ENCODE measurements around the gene CASQ2.
"Not testable (repeated sequence)": the region's sequence is repeated elsewhere in the genome, so short reads cannot be mapped to it uniquely, and the experiment has no call there.

CASQ2 gene

DNA sequence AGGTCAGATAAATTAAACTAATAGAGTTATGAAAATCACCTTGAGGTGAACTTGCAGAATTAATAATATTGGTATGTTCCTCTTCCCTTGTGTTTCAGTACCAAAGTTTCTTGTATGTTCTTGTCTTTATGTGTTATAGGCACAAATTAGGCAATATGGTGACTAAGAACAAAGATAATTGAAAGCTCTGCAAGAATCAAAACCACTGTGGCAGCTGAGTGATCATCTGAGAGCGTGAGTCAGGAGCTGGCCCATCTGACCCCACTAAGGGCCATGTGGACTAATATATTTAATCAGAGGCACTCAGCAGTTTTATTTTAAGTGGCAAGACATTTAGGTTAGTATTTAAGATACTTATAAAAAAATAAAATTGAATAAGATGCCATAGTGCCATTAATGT, 12.8 kb upstream of the CASQ2 start:
- DNase-seq (ENCODE audit: low read depth in 3 of 3, low spot score in 1 of 3) = no peak

- not testable (repeated sequence) for DNase-seq (ENCODE audit: low read depth in 3 of 3, low spot score in 1 of 3)
These were observed 12.1 kb upstream of the CASQ2 start for GRCh38 chr1:115780655-115781054.

GRCh38 chr1:115779075-115779474, 10.6 kb upstream of the CASQ2 start:
- DNase-seq (ENCODE audit: low read depth in 3 of 3, low spot score in 1 of 3) = not testable (repeated sequence)

DNA sequence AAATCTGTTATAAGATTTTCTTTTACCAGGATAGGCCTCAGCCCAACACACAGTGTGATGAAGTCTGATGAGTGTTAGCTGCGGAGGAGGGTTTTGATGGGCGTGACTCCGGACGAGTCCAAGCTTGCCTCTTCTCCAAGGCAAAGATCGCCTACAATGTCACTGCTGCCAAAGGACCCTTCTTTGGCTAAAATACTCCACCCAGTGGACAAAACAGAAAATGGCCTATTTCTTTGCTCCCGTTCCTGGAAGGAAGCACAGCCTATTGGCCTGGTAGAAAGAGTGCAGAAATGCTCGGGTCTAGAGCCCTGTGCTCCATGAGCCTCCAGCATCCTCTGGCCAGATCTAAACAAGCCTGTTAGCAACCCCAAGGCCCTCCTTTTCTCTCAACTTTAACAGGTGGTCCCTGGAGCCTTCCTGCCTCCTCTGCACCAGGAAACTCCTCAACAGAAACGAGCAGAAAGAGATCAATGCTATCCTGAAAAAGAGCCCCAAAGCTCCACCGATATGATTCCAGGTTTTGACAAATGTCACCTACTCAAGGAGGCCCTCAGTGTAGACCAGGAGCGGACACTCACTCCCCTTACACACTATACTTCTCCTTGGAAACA, 3.4 kb upstream of the CASQ2 start:
- DNase-seq (ENCODE audit: low read depth in 3 of 3, low spot score in 1 of 3) = no peak

DNA sequence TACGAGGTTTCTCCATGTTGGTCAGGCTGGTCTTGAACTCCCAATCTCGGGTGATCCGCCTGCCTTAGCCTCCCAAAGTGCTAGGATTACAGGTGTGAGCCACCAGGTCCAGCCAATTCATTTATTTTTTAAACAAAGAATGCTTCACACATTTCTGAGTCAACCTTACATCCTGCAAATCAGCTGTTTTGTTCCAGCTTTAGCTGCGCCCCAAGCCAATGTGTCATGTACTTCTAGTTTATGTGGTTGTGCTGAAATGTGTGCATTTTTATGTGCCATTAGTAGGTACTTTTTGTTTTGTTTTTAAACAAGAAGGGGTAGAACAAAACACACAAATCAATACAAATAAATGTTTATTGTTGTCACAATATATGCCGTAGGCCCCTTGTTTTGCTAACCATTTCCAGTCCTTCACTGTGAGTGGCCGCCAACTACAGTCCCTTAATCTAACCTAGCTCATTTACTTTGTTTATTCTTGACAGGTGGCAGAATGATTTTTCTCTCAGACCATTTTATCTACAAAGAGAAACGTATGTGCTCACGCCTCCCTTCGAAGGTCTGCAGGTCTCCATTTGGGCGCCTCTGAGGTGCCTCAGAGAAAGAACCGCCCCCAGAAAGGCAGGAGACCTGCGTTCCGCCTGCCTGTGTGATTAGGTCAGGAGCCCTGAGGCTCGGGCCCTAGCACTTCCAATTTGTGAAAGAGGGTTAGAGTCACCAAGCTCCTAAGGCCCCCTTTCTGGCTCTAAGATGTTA, 2.8 kb upstream of the CASQ2 start:
- no peak for DNase-seq (ENCODE audit: low read depth in 3 of 3, low spot score in 1 of 3)

DNA sequence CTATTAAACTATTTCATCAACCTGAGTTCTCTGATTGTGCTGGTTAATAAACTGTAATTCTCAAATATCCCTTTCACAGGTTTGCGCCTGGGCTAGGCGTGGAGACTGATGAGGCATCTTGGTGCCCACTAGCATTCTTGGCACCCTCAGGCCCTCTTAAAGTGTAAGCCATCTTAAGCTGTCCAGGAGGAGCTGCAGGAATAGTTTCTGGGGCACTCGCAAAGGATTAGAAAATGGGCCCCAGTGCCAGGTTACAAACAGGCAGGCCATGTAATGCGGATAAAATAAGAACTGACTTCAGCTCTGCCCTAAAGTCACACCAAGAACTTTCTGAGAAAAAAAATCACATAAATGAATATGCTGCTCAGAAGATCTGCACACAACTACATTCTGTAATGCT, 1.1 kb downstream of the CASQ2 start:
- DNase-seq (ENCODE audit: low read depth in 3 of 3, low spot score in 1 of 3) = no peak

- no peak for DNase-seq (ENCODE audit: low read depth in 3 of 3, low spot score in 1 of 3)
These were observed 3.4 kb downstream of the CASQ2 start for GRCh38 chr1:115765091-115765490.

- DNase-seq (ENCODE audit: low read depth in 3 of 3, low spot score in 1 of 3) = no peak
These were observed 4.0 kb downstream of the CASQ2 start for GRCh38 chr1:115764541-115764940.

GRCh38 chr1:115762779-115763178, 5.7 kb downstream of the CASQ2 start:
- DNase-seq (ENCODE audit: low read depth in 3 of 3, low spot score in 1 of 3) = no peak

DNA sequence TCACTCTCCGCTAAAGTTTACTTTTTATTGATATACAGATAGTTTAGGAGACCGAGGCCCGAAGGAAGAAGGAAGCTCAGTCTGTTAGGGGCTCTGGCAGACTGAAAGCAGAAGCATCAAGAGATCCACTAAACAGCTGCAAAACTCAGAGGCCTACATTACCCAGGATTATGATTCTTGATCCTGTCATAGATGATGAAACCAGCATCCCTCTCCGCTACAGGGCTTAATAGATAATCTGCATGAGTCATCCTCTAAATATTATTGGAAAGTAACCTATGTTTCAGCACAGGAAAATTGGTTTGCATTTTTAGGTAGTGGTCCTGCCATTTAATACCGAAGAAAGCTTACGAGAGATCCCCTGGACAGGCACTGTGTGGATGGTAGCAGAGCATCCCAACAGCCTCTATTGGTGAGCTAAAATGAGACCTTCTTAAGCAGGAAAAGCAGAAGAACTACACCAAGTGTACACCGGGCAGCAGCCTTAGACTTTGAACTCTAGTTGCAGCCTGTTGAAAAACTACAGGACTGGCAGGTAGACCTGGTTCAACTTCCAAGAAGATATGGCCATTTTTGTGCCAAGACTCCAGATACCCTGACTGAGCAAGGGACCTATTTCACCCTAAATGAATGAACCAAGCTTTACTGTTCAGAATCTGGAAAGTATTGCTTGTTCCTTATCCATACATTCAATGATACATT, 6.8 kb downstream of the CASQ2 start:
- no peak for DNase-seq (ENCODE audit: low read depth in 3 of 3, low spot score in 1 of 3)

GRCh38 chr1:115757856-115758255, 10.7 kb downstream of the CASQ2 start:
- DNase-seq (ENCODE audit: low read depth in 3 of 3, low spot score in 1 of 3) = no peak

DNA sequence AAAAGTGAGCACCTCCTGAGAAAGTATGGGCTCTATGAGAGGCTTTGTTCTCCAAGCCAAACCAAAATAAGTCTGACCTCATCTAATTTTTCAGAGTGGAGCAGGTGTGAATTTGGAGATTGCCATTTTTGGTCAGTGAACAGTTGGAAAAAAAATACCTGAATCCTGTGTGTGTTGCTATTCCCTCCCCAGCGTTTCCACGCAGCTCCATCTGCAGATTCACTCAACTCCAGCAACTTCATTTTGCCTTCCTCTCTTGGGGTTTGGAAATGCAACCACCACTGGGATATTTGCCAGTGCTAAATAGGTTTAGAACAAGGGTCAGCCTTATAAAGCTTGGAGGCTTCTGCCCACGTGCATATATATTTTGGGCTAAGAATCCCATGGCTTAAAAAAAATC, 11.2 kb downstream of the CASQ2 start:
- DNase-seq (ENCODE audit: low read depth in 3 of 3, low spot score in 1 of 3) = no peak

- DNase-seq (ENCODE audit: low read depth in 3 of 3, low spot score in 1 of 3) = no peak
These were observed 12.8 kb downstream of the CASQ2 start for GRCh38 chr1:115755456-115756370.

- no peak for DNase-seq (ENCODE audit: low read depth in 3 of 3, low spot score in 1 of 3)
These were observed 14.7 kb downstream of the CASQ2 start for GRCh38 chr1:115753830-115754229.

GRCh38 chr1:115753361-115753760, 15.2 kb downstream of the CASQ2 start:
- no peak for DNase-seq (ENCODE audit: low read depth in 3 of 3, low spot score in 1 of 3)

DNA sequence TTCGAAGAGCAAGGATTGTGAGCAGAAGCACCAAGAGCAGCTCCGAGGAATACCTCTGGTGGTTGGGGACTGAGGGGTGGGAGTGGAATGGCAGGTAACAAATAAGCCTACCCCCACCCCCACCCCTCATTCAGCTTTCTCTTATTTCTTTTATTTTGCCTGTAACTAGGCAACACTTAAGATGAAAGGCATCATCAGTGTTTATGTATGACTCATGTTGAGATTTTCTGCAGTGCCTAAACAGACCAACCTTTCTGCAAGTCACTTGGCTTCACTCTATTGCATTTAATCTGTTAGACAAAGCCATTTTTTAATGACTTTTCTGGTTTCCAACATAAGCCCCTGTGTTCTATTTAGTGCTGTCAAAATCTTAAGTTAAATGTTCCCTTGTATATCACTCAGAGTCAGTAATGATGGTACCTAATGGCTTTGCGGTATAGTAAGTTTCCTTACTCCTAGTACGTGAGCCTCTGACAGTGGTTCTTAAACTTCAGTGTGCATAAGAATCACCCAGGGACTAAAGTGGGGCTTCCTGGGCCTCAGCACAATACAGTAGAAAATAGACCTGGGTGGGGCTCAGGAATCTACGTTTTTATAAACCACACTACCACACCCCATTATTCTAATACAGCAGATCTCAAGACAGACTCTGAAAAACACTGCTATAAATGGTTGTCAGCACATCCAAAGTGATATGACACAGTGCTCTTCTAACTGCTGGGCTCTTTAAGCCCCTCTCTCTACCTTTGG, 19.9 kb downstream of the CASQ2 start:
- no peak for DNase-seq (ENCODE audit: low read depth in 3 of 3, low spot score in 1 of 3)

DNA sequence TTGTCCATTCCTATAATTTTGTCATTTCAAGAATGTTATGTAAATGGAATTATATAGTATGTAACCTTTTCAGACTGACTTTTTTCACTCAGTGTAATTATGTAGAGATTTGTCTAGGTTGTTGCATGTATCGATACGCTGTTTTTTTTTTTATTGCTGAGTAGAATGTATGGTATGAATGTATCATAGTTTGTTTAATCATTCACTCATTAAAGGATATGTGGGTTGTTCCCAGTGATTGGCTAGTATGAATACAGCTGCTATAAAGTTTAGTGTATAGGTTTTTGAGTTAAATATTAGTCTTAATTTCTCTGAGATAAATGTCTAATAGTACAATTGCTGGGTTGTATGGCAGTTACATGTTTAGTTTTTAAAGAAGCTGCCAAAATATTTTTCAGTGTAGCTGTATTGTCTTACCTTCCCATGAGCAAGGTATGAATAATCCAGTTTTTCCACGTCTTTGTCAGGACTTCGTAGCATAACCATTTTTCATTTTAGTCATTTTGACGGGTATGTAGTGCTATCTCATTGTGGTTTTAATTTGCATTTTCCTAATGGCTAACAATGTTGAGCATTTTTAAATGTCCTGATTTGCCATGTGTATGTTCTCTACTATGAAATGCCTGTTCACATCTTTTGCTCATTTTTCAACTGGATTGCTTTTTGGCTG, 22.4 kb downstream of the CASQ2 start:
- no peak for DNase-seq (ENCODE audit: low read depth in 3 of 3, low spot score in 1 of 3)

DNA sequence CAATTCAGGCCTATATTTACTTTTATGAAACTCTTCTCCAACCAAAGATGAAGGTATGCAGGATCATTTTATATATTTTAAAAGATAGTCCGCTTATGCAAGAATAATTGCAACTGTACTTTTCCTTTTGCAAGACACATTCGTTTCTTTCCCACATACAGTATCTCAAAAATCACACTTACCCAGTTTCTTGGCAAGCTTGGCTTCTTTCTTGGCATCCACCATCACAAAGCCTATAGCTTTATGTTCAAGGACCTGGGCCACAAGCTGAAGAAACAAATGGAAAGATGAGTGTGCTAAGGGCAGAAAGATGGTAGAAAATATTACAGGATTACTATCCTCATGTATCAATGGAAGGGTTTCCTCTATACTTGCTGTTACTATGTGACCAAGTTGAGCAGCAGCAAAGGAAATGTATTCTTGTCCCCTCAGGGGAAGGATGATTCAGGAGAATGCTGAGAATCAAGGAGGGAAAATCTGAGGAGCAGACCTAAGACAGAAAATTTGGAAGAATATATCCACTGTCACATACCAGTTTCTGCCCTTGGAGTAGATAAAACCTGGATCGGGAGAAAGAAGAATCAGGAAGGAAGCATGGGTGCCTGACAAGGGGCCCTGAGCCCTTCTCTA, 23.8 kb downstream of the CASQ2 start:
- DNase-seq (ENCODE audit: low read depth in 3 of 3, low spot score in 1 of 3) = no peak

DNA sequence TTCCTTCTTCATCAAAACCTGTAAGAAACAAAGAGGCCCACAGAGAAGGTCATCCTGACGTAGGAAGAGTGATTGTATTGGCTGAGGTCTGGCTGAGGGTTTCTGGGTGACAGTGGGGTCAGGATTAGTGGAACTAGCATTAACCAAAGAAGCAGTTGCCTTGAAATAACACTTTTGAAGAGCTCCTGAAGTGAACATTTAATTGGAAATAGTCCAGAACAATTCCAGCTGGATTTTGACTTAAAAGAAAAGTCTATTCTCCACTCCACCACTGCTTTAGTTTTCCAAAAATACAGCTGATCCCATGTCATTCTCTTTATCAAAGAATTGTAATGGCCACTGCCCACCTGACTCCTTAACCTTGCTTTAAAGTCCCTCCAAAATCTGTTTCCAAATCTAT, 27.7 kb downstream of the CASQ2 start:
- no peak for DNase-seq (ENCODE audit: low read depth in 3 of 3, low spot score in 1 of 3)

DNA sequence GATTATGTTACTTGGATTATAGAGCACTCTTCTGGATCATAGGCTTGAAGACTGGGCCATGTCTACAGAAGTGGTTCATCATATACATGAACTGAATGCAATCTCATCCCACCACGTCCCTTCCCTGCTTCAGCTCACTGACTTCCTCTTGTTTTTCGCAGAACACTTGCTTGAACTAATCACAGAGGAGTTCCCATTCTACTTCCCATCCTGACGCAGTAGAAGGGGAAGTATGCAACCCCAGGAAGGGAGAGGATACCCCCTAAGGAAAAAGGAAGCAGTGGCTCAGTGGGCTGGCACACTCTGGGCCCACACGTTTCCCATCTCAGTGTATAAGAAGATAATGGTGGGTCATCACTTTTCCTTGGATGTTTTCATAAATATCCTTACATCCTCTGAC, 36.2 kb downstream of the CASQ2 start:
- DNase-seq (ENCODE audit: low read depth in 3 of 3, low spot score in 1 of 3) = no peak

Data from stimulated activated CD4-positive, alpha-beta T cell treated with anti-CD3 and anti-CD28 coated beads, TNF-alpha, amount 100 ng/mL, for 1 hour (primary cell).